Brain microvascular endothelial cell (primary cell): ENCODE data around the gene DLGAP1.

Experiments used
- DNase-seq: peaks from one replicate; pipeline ENCODE4 v3.0.0-alpha.2; 2020
- H3K27ac ChIP-seq: fragments of 250-450 bp; sonication (Bioruptor Pico); 2 replicates; pipeline ENCODE4 v1.5.1; 2020; ENCODE audit warnings: mild to moderate bottlenecking, moderate library complexity
- H3K27me3 ChIP-seq: fragments of 250-450 bp; sonication (Bioruptor Pico); replicated peaks from 2 replicates; pipeline ENCODE4 v1.5.1; 2020; ENCODE audit warnings: mild to moderate bottlenecking
- H3K36me3 ChIP-seq: fragments of 250-450 bp; sonication (Bioruptor Pico); replicated peaks from 2 replicates; pipeline ENCODE4 v1.5.1; 2020; ENCODE audit warnings: mild to moderate bottlenecking
- H3K4me3 ChIP-seq: 2 replicates; pipeline ENCODE4 v1.5.1; 2011; ENCODE audit warnings: low read depth, mild to moderate bottlenecking, control low read depth, low read length, moderate library complexity
- CTCF ChIP-seq: IDR thresholded peaks from 2 replicates; pipeline ENCODE4 v1.5.1; 2011; ENCODE audit warnings: low read depth, mild to moderate bottlenecking, moderate library complexity, low read length, control low read depth, inconsistent platforms; ENCODE audit errors: missing control alignments
- in situ Hi-C: cut with HindIII; loops from 2 replicates; pipeline ENCODE4 v1.10.0; 2017; ENCODE audit warnings: low sequenced_read_pairs, low pct_ligation_motif_present

Gene DLGAP1

DNA sequence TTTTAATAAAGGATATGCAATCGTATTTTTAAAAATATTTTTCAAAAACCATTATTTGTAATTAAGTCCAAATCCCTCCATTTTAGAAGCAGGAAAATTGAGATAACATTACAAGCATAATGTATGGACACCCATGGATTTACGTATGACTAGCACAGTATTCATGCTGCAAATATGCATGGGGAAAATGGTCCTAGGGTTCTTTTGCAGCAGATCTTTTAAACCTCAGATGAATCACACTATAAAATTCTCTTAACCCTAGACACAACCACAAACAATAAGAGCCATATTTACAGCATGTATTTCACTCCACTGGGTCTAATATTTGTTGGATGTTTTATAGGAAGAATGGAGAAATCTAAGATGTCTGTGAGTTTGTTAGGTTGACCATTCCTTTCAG is 551.8 kb downstream of the DLGAP1 start:
- in situ Hi-C loops, result no loop called here
- peak; percentile 76 for DNase-seq
- no peak for TF ChIP-seq CTCF
- peak overlapping the region; percentile 75 for H3K27ac ChIP-seq
- H3K4me3 ChIP-seq, result no peak overlapping the region
- no peaks in the 10 kb centered on the region for H3K27me3 ChIP-seq
- no peaks in the 10 kb centered on the region for H3K36me3 ChIP-seq

DNA sequence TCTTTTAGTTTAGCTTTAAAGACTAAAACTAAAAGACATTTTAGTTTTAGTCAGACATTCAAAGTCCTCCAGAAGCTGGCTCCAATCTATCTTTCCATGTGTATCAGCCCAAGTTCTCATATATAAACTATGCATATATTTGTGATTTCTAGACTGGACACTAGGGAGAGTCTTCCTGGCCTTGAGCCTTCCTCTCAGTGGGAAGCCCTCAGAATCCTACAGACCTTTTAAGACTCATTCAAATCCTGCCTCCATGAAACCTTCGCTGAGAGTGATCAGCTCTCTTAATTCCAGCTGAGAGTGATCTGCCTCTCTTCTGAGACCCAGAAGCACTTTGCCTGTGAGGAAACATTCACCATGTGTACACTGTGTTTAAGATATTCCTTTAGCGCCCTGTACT is 552.4 kb downstream of the DLGAP1 start:
- TF ChIP-seq CTCF, result peak; percentile 31
- in situ Hi-C loops, result no loop called here
- Histone ChIP-seq H3K36me3 (no peaks in the 10 kb centered on the region), H3K27me3 (no peaks in the 10 kb centered on the region), H3K27ac (peak overlapping the region; percentile 75), H3K4me3 (no peak overlapping the region)
- DNase-seq, result peak; percentile 25

GRCh38 chr18:3901811-3902210 is 553.3 kb downstream of the DLGAP1 start:
- no peak for DNase-seq
- Histone ChIP-seq H3K27me3 (no peaks in the 10 kb centered on the region), H3K27ac (no peak overlapping the region), H3K4me3 (no peak overlapping the region), H3K36me3 (no peaks in the 10 kb centered on the region)
- TF ChIP-seq CTCF, result no peak
- in situ Hi-C loops, result no loop called here

DNA sequence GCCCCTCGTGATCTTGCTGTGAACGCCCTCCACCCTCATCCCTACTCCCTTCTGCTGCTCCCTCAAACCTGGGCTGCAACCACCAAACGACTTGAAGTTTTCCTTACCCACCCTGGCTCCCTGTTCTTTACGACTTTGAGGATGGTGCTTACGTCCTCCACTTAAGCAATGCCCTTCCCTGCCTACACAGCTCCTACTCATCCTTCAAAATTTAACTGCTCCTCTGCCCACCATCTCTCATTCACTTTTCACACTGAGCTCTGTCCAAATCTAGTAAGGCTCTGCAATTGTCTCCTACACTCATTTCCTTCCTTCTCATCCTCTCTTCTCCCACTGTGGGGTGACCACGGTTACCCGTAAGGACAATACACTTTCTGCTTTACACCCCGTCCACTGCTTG is 554.1 kb downstream of the DLGAP1 start:
- no peak overlapping the region for H3K27ac ChIP-seq

GRCh38 chr18:3900327-3900726 is 554.8 kb downstream of the DLGAP1 start:
- H3K4me3 ChIP-seq, result no peak overlapping the region
- in situ Hi-C loops, result no loop called here
- no peak for DNase-seq
- H3K27ac ChIP-seq, result no peak overlapping the region
- TF ChIP-seq CTCF, result no peak
- no peaks in the 10 kb centered on the region for H3K36me3 ChIP-seq
- H3K27me3 ChIP-seq, result no peaks in the 10 kb centered on the region

More for the DNA sequence above, 554.1 kb downstream of the DLGAP1 start:
- H3K27me3 ChIP-seq, result no peaks in the 10 kb centered on the region
- no peak for DNase-seq
- in situ Hi-C loops, result no loop called here
- H3K4me3 ChIP-seq, result no peak overlapping the region
- no peaks in the 10 kb centered on the region for H3K36me3 ChIP-seq
- TF ChIP-seq CTCF, result no peak

DNA sequence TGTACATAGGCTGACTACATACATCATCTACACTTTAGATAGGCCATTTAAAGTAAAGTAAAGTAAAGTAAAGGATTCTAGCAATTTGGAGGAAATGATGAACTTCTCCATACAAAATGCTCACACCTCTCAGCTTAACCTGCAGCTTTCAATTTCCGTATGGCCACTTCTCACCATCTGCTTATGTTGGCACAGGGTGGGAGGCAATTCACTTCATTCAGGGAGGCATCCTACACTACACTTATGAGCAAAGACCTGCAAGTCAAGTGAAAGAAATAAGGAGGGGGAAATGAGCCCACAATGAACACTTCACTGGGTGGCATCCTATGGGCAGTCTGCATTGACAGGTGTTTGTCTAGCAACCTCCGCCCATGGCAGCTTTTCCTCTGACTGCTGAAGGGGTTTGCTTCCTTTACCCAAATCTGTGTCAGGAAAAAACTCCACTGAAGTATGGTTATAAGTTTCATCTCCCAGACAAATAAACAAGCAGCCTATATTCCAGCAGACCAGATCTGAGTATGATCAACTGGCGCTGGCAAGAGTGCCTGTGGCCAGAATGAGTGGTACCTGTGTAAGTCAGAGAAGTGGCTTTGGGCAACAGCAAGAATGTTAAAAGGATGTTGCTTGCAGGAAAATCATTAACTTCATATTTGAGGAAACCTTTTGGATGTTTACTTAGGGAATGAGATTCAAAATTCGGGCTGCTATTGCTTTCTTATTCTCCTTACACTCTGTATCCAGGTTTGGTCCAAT is 556.1 kb downstream of the DLGAP1 start:
- no peak overlapping the region for H3K4me3 ChIP-seq
- no peak for TF ChIP-seq CTCF
- no peaks in the 10 kb centered on the region for H3K36me3 ChIP-seq
- no peak for DNase-seq
- no peak overlapping the region for H3K27ac ChIP-seq
- in situ Hi-C loops, result no loop called here
- no peaks in the 10 kb centered on the region for H3K27me3 ChIP-seq
